Measurements from ENCODE around the gene NACC1. TPM values are rescaled to one million over a fixed set of nuclear protein-coding genes. Genes with fewer than 3 reads are reported as not detected.
A peak's percentile ranks its signal among the peaks of the same experiment; 100 is the strongest.

Gene NACC1
- total and polyA plus RNA-seq, 2 of the 8 experiments (the other 6 are each of a cell fraction or from before 2014, with no cell fraction given), result 234 to 301 TPM

DNA sequence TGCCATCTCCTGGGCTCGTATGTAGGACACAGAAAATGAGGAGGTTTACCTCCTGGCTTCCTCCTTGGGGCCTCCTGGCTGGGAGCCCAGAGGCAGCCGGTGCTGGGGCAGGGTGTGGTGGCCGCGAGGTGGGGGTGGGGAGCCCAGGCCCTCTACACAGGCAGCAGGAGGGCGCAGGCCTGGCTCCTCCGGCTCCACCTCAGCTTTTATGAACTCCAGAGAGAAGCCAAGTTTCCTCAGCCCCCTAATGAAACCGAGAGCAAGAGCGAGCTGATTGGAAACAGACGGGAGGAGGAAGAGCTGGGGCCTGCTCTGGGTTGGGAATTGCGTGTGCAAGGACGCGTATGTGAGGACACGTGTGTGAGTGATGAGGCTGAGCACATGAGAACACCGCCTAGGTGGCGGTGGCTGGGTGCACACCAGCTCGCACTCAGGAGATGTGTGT, 38.5 kb upstream of the NACC1 start:
- H3K36me3 ChIP-seq (ENCODE audit: control insufficient read depth in 2 of 4, insufficient read depth in 4 of 4, low read length in 3 of 4), result no peaks in the 10 kb centered on the region

More for the DNA sequence above, 38.5 kb upstream of the NACC1 start:
- Histone ChIP-seq H3K4me1 (replicated peaks in 1 of 4; ENCODE audit: control insufficient read depth in 3 of 4, insufficient read depth in 4 of 4, low read length in 3 of 4) (peaks cover 15 to 40% (median 27%) of the 10 kb centered on the region in 4 experiments), H4K20me1 (replicated peaks in 1 of 2; ENCODE audit: control insufficient read depth in 1 of 2, insufficient read depth in 2 of 2, low read length in 2 of 2) (no peaks in the 10 kb centered on the region), H2BK15ac (ENCODE audit: low read length) (peak overlapping the region; percentile 82; the same call in 1 of the 2 replicates), H3K27ac (ENCODE audit: low read depth, low read length) (no peak overlapping the region), H4K91ac (replicated peaks; ENCODE audit: insufficient read length, low read length) (no peak overlapping the region), H2AFZ (ENCODE audit: low read length) (no peak overlapping the region), H3K79me1 (ENCODE audit: low read depth, low read length) (no peaks in the 10 kb centered on the region), H2BK120ac (replicated peaks; ENCODE audit: low read depth, low read length) (no peak overlapping the region), H3K4ac (replicated peaks; ENCODE audit: insufficient read length, low read depth, low read length) (no peak overlapping the region), H3K18ac (ENCODE audit: extremely low read depth, low read length) (peak overlapping the region; percentile 3; the same call in 1 of the 2 replicates), H3K27me3 (replicated peaks in 1 of 4; ENCODE audit: control insufficient read depth in 3 of 4, extremely low read depth in 1 of 4, insufficient read depth in 3 of 4, low read length in 3 of 4) (peaks cover 0 to 22% (median 19%) of the 10 kb centered on the region in 4 experiments; a peak in 6 of 7 replicates), H3K9me3 (ENCODE audit: insufficient read depth in 2 of 2, low read depth in 1 of 2, low read length in 1 of 2) (no peaks in the 10 kb centered on the region), H4K8ac (ENCODE audit: extremely low read depth, insufficient read depth, low read length) (no peak overlapping the region), H2BK20ac (ENCODE audit: low read length) (0 out of 2 replicates have a peak overlapping the region, but pooled peaks have one; percentile 67), H3K14ac (ENCODE audit: insufficient read length) (no peak overlapping the region), H2BK12ac (ENCODE audit: low read depth, low read length) (0 out of 2 replicates have a peak overlapping the region, but pooled peaks have one; percentile 19), H3K56ac (replicated peaks; ENCODE audit: insufficient read length, low read depth, low read length) (no peak overlapping the region), H2AK5ac (ENCODE audit: low read depth, low read length) (no peak overlapping the region), H3K4me2 (ENCODE audit: insufficient read depth in 1 of 2, low read depth in 2 of 2, low read length in 2 of 2) (no peak overlapping the region; a peak in 2 of 4 replicates), H3K4me3 (ENCODE audit: extremely low read depth in 1 of 4, insufficient read depth in 2 of 4, low read depth in 3 of 4, low read length in 4 of 4) (no peak overlapping the region), H3K9ac (replicated peaks in 1 of 4; ENCODE audit: extremely low read depth in 1 of 4, low read depth in 3 of 4, low read length in 3 of 4) (no peak overlapping the region), H4K5ac (ENCODE audit: insufficient read length, low read depth, low read length) (no peak overlapping the region), H3K23ac (ENCODE audit: insufficient read length) (no peak overlapping the region), H3K23me2 (ENCODE audit: low read depth, low read length) (0 out of 2 replicates have a peak, but pooled peaks cover 1% of the 10 kb centered on the region), H2BK5ac (ENCODE audit: low read depth, low read length) (peak overlapping the region; percentile 44; the same call in 1 of the 2 replicates), H3K79me2 (ENCODE audit: control insufficient read depth in 1 of 2, insufficient read depth in 2 of 2, low read length in 2 of 2) (no peaks in the 10 kb centered on the region)
- no peak for FAIRE-seq
- CTCF ChIA-PET (ENCODE audit: partially characterized antibody), result interaction anchor here (0.7 to 48.8 kb wide), 12 partner anchors 9 to 112 kb away, joined by 3 to 1145 read pairs (median 12); no protein-coding TSS in a partner anchor
- 82% methylated on average over 15 of the region's 16 CpGs; no CpG with 5 or more reads in 1 of the 2 experiments for WGBS, 2 experiments (ENCODE audit: extremely low coverage in 1 of 2, insufficient coverage in 1 of 2, insufficient read length in 1 of 2, insufficient replicate concordance in 2 of 2, low coverage in 1 of 2, low lambda C conversion rate in 2 of 2, missing lambda C conversion rate in 1 of 2)
- DNase-seq (ENCODE audit: low read depth in 1 of 2, low spot score in 2 of 2), result no peak
- no peak for TF ChIP-seq CBX8 (IDR thresholded peaks at IDR 0.05; ENCODE audit: borderline replicate concordance, low read depth, low read length)
- no peak for TF ChIP-seq ASH2L (IDR thresholded peaks at IDR 0.05; ENCODE audit: low read length)
- no peak for TF ChIP-seq RBBP5 (IDR thresholded peaks at IDR 0.05; ENCODE audit: borderline replicate concordance, low read depth, low read length)
- no peak for TF ChIP-seq POU5F1 (IDR thresholded peaks at IDR 0.05; ENCODE audit: low read depth, low read length)
- TF ChIP-seq RNF2 (IDR thresholded peaks at IDR 0.05; ENCODE audit: borderline replicate concordance, low read depth, low read length, missing control alignments, poor library complexity, severe bottlenecking), result no peak
- no peak for TF ChIP-seq SAP30 (IDR thresholded peaks at IDR 0.05; ENCODE audit: insufficient read depth, insufficient replicate concordance, low read length)
- no peak for TF ChIP-seq PHF8 (conservative IDR thresholded peaks at IDR 0.05; ENCODE audit: low read depth, low read length)
- no peak for TF ChIP-seq YY1 (IDR thresholded peaks at IDR 0.05; ENCODE audit: low read depth, low read length)
- TF ChIP-seq CEBPB (IDR thresholded peaks at IDR 0.05; ENCODE audit: low read depth, low read length), result no peak
- TF ChIP-seq BACH1 (IDR thresholded peaks at IDR 0.05; ENCODE audit: low read length), result no peak
- TF ChIP-seq SUZ12 (IDR thresholded peaks at IDR 0.05; ENCODE audit: low read length), result no peak
- POLR2A ChIA-PET (ENCODE audit: partially characterized antibody), result interaction anchor here (1.1 to 2.1 kb wide), 4 partner anchors 9 to 73 kb away, joined by 4 to 6 read pairs (median 6); no protein-coding TSS in a partner anchor

Measured in H1 (cell line).